Kidney (tissue), 14 donors: ENCODE data around the gene ARHGAP26. TPM values are rescaled to one million over a fixed set of nuclear protein-coding genes. Genes with fewer than 3 reads are reported as not detected.
"Not testable (repeated sequence)": the region's sequence is repeated elsewhere in the genome, so short reads cannot be mapped to it uniquely, and the experiment has no call there.

Source experiments
- DNase-seq, 5 donors: peaks; one replicate each; pipeline ENCODE4 v3.0.0-alpha.2; 2013 to 2020
- FAIRE-seq: peaks from 2 replicates; lab custom pipeline; 2012; peaks lifted over from hg19 to GRCh38; lab: Jason Lieb, UNC
- H3K27ac ChIP-seq, 2 donors: one replicate each; pipeline ENCODE4 v1.7.0; 2013; ENCODE audit warnings: low read depth in 2 of 2, low read length in 2 of 2, inconsistent platforms in 1 of 2
- H3K27me3 ChIP-seq: one replicate; pipeline ENCODE4 v1.7.1; 2013; ENCODE audit warnings: low read length, inconsistent platforms; ENCODE audit not compliant: control insufficient read depth, insufficient read depth
- H3K36me3 ChIP-seq, 3 donors: one replicate each; pipeline versions ENCODE4 v1.7.0 to v1.7.1; 2013; ENCODE audit warnings: low read length in 3 of 3, control low read depth in 1 of 3, inconsistent platforms in 1 of 3; ENCODE audit not compliant: insufficient read depth in 3 of 3, control insufficient read depth in 2 of 3
- H3K4me1 ChIP-seq, 3 donors: one replicate each; pipeline versions ENCODE4 v1.7.0 to v1.7.1; 2013; ENCODE audit warnings: low read length in 3 of 3, inconsistent platforms in 1 of 3, low read depth in 1 of 3; ENCODE audit not compliant: control insufficient read depth in 2 of 3, insufficient read depth in 2 of 3
- H3K4me3 ChIP-seq, 3 donors: one replicate each; pipeline versions ENCODE4 v1.7.0 to v1.8.1; 2013; ENCODE audit warnings: low read length in 3 of 3, control low read depth in 1 of 3, inconsistent platforms in 1 of 3
- H3K9ac ChIP-seq, 3 donors: one replicate each; pipeline versions ENCODE4 v1.7.0 to v1.7.1; 2013; ENCODE audit warnings: low read length in 3 of 3, control low read depth in 1 of 3, inconsistent platforms in 1 of 3
- H3K9me3 ChIP-seq, 3 donors: one replicate each; pipeline versions ENCODE4 v1.7.0 to v1.7.1; 2013; ENCODE audit warnings: low read length in 3 of 3, control low read depth in 1 of 3, inconsistent platforms in 1 of 3; ENCODE audit not compliant: control insufficient read depth in 2 of 3, insufficient read depth in 1 of 3
- intact Hi-C: fragments of 100-400 bp; cut with DNase I; formaldehyde crosslinking; loops from one replicate; pipeline ENCODE4 v1.11.1; 2022
- polyA plus RNA-seq: library from polyadenylated mRNA; stranded (reverse); fragments of 350-450 nt; fragmentation: Illumina TruSeq; extraction: RNeasy Lipid Tissue Mini Kit (QIAGEN cat#74804); gene quantifications from one replicate; pipeline ENCODE4 v1.2.3, GENCODE V29; 2014; ENCODE audit warnings: low read depth, low replicate concordance; ENCODE audit not compliant: insufficient read depth
- total RNA-seq: library from RNA; stranded (reverse); fragmentation: NEBNext Ultra II Directional; extraction: Animal tissue kit (Norgen Biotek cat#: 25700); gene quantifications from one replicate; pipeline ENCODE4 v1.2.1, GENCODE V29; 2021
- TF ChIP-seq, protein P1 (sequence below): IDR thresholded peaks from 3 replicates; pipeline ENCODE4 v1.5.1; 2012; ENCODE audit warnings: mild to moderate bottlenecking, moderate library complexity, borderline replicate concordance; ENCODE audit not compliant: insufficient read depth; ENCODE audit errors: extremely low read depth
- donor health status: control.
- donor health status: control.
- donor health status: control.
- donor health status: control.
- donor health status: control.
- donor health status: DM: yes; HTN: yes; CAD: no.
- donor health status: Normal renal cell carcinoma (clear cell type).

The ARHGAP26 gene
- total and polyA plus RNA-seq, 2 donors from 2014 or later, result 2.5 to 85.7 TPM

DNA sequence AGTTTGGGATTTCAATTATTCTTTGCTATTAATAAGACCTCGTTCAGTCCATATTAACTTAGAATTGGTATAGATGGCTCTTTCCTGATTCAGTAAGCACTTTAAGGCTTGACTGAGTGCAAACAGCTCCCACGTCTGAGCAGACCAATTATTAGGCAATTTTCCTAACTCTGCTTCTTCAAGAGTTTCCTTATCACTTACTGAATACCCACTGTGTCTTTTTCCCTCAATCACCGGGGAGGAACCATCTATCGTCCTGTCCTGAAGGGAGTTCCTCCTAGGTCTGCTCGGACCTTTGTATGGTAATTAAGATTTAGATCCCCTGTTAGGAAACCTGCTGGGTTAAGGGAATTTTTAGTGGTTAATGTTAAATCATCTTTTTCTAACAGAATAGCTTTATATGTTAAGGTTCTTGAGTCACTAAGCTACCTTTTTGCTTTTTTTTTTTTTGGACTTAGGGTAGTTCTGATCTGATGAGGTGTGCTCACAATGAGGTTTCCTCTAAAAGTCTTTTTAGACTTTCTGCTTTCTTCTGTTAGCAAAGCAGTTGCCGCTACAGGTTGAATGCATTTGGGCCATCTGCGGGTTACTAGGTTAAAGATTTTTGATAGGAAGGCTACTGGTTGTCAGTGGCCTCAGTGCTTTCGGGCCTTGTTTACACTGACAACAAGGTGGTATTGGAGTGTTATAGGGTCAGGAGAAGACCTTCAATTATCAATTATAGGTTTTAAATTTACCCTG lies 322.7 kb downstream of the ARHGAP26 start:
- DNase-seq, H3K4me3 ChIP-seq, H3K27ac ChIP-seq, H3K27me3 ChIP-seq, FAIRE-seq, H3K9me3 ChIP-seq, H3K36me3 ChIP-seq, H3K9ac ChIP-seq, H3K4me1 ChIP-seq, intact Hi-C loops: not testable (repeated sequence)

DNA sequence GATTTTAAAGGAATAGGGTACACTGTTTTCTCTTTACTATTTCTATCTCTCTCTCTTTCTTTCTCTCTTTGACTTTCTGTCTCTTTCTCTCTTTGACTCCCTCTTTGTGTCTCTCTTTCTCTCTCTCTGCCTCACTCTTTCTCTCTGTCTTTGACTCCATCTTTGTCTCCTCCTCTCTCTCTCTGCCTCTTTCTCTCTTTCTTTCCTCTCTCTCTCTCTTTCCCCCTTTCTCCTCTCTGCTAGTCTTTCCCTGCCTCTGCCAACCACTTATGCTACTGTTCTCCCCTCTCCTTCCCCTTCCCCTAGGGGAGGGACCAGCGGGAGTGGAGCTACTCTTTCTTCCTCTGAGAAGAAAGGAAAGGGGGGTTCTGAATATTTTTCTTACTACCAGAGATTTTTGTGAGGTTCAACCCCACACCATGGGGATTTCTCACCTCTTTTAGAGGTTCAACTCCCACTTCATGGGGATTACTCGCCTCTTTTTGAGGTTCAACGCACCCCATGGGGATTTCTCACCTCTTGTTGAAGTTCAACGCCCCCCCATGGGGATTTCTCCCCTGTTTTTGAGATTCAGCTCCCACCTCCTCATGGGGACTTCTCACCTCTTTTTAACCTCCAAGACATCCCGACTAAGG lies 323.4 kb downstream of the ARHGAP26 start:
- no peak for FAIRE-seq
- intact Hi-C loops, result no loop called here
- no peak for DNase-seq
- Histone ChIP-seq H3K27me3 (no peaks in the 10 kb centered on the region), H3K9ac (no peak overlapping the region), H3K9me3 (no peaks in the 10 kb centered on the region), H3K36me3 (no peaks in the 10 kb centered on the region), H3K4me3 (no peak overlapping the region), H3K27ac (no peak overlapping the region), H3K4me1 (no peaks in the 10 kb centered on the region)
- TF ChIP-seq, protein P1, sequence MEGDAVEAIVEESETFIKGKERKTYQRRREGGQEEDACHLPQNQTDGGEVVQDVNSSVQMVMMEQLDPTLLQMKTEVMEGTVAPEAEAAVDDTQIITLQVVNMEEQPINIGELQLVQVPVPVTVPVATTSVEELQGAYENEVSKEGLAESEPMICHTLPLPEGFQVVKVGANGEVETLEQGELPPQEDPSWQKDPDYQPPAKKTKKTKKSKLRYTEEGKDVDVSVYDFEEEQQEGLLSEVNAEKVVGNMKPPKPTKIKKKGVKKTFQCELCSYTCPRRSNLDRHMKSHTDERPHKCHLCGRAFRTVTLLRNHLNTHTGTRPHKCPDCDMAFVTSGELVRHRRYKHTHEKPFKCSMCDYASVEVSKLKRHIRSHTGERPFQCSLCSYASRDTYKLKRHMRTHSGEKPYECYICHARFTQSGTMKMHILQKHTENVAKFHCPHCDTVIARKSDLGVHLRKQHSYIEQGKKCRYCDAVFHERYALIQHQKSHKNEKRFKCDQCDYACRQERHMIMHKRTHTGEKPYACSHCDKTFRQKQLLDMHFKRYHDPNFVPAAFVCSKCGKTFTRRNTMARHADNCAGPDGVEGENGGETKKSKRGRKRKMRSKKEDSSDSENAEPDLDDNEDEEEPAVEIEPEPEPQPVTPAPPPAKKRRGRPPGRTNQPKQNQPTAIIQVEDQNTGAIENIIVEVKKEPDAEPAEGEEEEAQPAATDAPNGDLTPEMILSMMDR, result no peak

DNA sequence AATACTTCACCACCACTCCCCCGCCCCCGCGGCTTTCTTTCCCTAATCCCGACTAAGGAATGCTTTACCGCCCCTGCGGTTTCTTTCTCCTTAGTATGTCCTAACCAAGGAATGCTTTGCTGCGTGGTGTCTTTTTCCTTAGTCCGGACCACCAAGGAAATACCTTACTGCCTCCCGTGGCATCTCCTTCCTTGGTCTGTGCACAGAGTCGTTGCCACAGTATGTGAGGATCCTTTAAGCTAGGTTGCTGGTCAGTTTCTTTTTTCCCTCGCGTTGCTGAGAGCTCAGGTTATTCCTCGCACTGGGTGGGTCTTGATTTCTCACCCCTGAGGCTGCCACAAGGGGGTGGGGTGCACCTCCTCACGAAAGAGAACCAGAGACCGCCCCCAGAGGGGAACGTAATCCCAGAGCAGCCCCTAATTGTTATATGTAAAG lies 323.9 kb downstream of the ARHGAP26 start:
- peak in 1 of 5 donors; percentile 45 for DNase-seq
- no peak overlapping the region for H3K9ac ChIP-seq
- TF ChIP-seq, protein P1, result no peak
- H3K9me3 ChIP-seq, result no peaks in the 10 kb centered on the region
- H3K27me3 ChIP-seq, result no peaks in the 10 kb centered on the region
- H3K27ac ChIP-seq, result no peak overlapping the region
- intact Hi-C loops, result no loop called here
- no peaks in the 10 kb centered on the region for H3K36me3 ChIP-seq
- FAIRE-seq, result no peak
- H3K4me1 ChIP-seq, result no peaks in the 10 kb centered on the region
- peak overlapping the region; percentile 16 to 28 (median 21) for H3K4me3 ChIP-seq

DNA sequence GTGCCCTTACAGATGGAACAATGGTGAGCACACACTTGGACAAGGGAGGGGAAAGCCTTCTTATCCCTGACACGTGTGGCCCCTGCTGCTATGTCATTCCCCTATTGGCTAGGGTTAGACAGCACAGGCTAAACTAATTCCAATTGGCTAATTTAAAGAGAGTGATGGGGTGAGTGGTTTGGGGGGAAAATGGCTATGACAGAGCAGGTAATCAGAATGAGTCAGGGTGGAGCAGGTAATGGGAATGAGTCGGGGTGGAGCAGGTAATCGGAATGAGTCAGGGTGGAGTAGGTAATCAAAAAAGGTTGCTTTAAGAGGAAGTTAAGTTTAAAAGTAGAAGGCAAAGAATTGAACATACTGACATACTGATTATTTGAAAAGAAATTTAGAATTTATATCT lies 324.4 kb downstream of the ARHGAP26 start:
- H3K9ac ChIP-seq, DNase-seq, FAIRE-seq: not testable (repeated sequence)

More for the DNA sequence above, 324.4 kb downstream of the ARHGAP26 start:
- H3K27ac ChIP-seq, H3K27me3 ChIP-seq, H3K36me3 ChIP-seq, intact Hi-C loops, H3K9me3 ChIP-seq, H3K4me1 ChIP-seq, H3K4me3 ChIP-seq: not testable (repeated sequence)
